Spleen (tissue), 11 donors: ENCODE data around the gene PHLDB1. TPM values are rescaled to one million over a fixed set of nuclear protein-coding genes. Genes with fewer than 3 reads are reported as not detected.

Experiments used
- DNase-seq: peaks from one replicate; pipeline ENCODE4 v3.0.0-alpha.2; 2020
- H3K27ac ChIP-seq, 8 donors: fragments of 200-600 bp; sonication (generic) in 7 of 8; 1 replicate in 4 of 8; 2 replicates in 4 of 8; pipeline versions ENCODE4 v1.5.0 to v1.8.0; 2016 to 2021; ENCODE audit warnings: inconsistent platforms in 4 of 8, mild to moderate bottlenecking in 4 of 8, moderate library complexity in 1 of 8
- H3K27me3 ChIP-seq, 7 donors: fragments of 200-600 bp; sonication (generic) in 6 of 7; replicated peaks in 1 of 7; 1 replicate in 4 of 7; 2 replicates in 3 of 7; pipeline versions ENCODE4 v1.5.0 to v1.8.0; 2016 to 2021; ENCODE audit warnings: inconsistent platforms in 3 of 7, mild to moderate bottlenecking in 1 of 7
- H3K36me3 ChIP-seq, 6 donors: fragments of 200-600 bp; sonication (generic) in 5 of 6; 1 replicate in 4 of 6; 2 replicates in 2 of 6; pipeline versions ENCODE4 v1.5.0 to v1.8.0; 2016 to 2021; ENCODE audit warnings: inconsistent platforms in 2 of 6
- H3K4me1 ChIP-seq, 6 donors: fragments of 200-600 bp; sonication (generic) in 5 of 6; 1 replicate in 3 of 6; 2 replicates in 3 of 6; pipeline versions ENCODE4 v1.5.0 to v1.8.0; 2016 to 2021; ENCODE audit warnings: inconsistent platforms in 3 of 6
- H3K4me3 ChIP-seq, 8 donors: fragments of 200-600 bp; sonication (generic) in 7 of 8; 1 replicate in 4 of 8; 2 replicates in 4 of 8; pipeline versions ENCODE4 v1.5.0 to v1.8.0; 2016 to 2021; ENCODE audit warnings: inconsistent platforms in 4 of 8, mild to moderate bottlenecking in 4 of 8, moderate library complexity in 2 of 8
- H3K9me3 ChIP-seq, 8 donors: fragments of 200-600 bp; sonication (generic) in 7 of 8; 1 replicate in 4 of 8; 2 replicates in 4 of 8; pipeline versions ENCODE4 v1.5.0 to v1.8.0; 2016 to 2021; ENCODE audit warnings: inconsistent platforms in 4 of 8
- CTCF ChIP-seq, 11 experiments: fragments of 200-600 bp in 7 of 11; fragments of 450-650 bp in 4 of 11; sonication (generic) in 4 of 11; IDR thresholded peaks in 8 of 11; conservative IDR thresholded peaks in 3 of 11; 1 replicate in 7 of 11; 2 replicates in 4 of 11; pipeline versions ENCODE4 v1.4.0 to v1.8.0; 2016 to 2021; ENCODE audit warnings: antibody characterized with exemption in 11 of 11, inconsistent platforms in 4 of 11, mild to moderate bottlenecking in 1 of 11
- POLR2A ChIP-seq, 3 donors: fragments of 450-650 bp; IDR thresholded peaks; one replicate each; pipeline ENCODE4 v1.5.1; 2017; ENCODE audit warnings: antibody characterized with exemption in 3 of 3, mild to moderate bottlenecking in 1 of 3
- POLR2AphosphoS5 ChIP-seq, 3 donors: sonication (generic); formaldehyde crosslinking; IDR thresholded peaks; one replicate each; pipeline ENCODE4 v1.5.1; 2017; ENCODE audit warnings: antibody characterized with exemption in 3 of 3
- WGBS, 5 donors: extraction: QIAGEN DNeasy Blood & Tissue Kit in 3 of 5; methylation state at CpG; one replicate each; pipeline versions ENCODE4 v1.1.5 to v1.1.7; 2013 to 2018; 5-methylcytosine and 5-hydroxymethylcytosine counted together
- intact Hi-C: fragments of 100-400 bp; cut with DNase I; formaldehyde crosslinking; loops from one replicate; pipeline ENCODE4 v1.15.0; 2023; ENCODE audit warnings: low total_unique reads
- polyA plus RNA-seq, 3 donors: library from polyadenylated mRNA; stranded (reverse); fragments of 200-250 nt; gene quantifications; one replicate each; pipeline ENCODE4 v1.2.1, GENCODE V29; 2013
- total RNA-seq, 7 donors: library from RNA; depleted of rRNA in 3 of 7; stranded (reverse); fragments of >200 nt in 3 of 7; fragmentation: NEBNext Ultra II Directional in 4 of 7; extraction: Animal tissue kit (Norgen Biotek cat#: 25700) in 4 of 7; gene quantifications; one replicate each; pipeline versions ENCODE4 v1.1.0 to v1.2.1, GENCODE V29; 2016 to 2021
- donor health status: healthy with polysubstance abuse.
- donor health status: DM: no; HTN: no; CAD: no; lungs with moderate emphysema.
- donor health status: DM: no; HTN: no; CAD: no.
- donor health status: Bipolar disorder and iron deficiency.
- donor health status: healthy.
- donor health status: DM: no; HTN: no; CAD: no.
- donor health status: DM: yes; HTN: yes; CAD: no.

Gene PHLDB1
- total and polyA plus RNA-seq, 10 donors = 13.0 to 162 (median 69.9) TPM

GRCh38 chr11:118618991-118619375 is 11.6 kb downstream of the PHLDB1 start:
- H3K4me1 ChIP-seq = peaks cover 23 to 77% (median 56%) of the 10 kb centered on the region in 6 donors
- intact Hi-C loops = no loop called here
- H3K27me3 ChIP-seq = peaks cover 0 to 35% (median 8%) of the 10 kb centered on the region in 7 donors
- H3K9me3 ChIP-seq = no peaks in the 10 kb centered on the region
- peaks cover 0 to 34% (median 7%) of the 10 kb centered on the region in 6 donors for H3K36me3 ChIP-seq
- peak overlapping the region; percentile 6 to 82 (median 76) for H3K27ac ChIP-seq
- peak; percentile 43 for DNase-seq
- H3K4me3 ChIP-seq = no peak overlapping the region
- TF ChIP-seq POLR2AphosphoS5 (IDR thresholded peaks at IDR 0.05) = peak in 1 of 3 donors; percentile 25
- no peak for TF ChIP-seq CTCF (IDR thresholded peaks at IDR 0.05 in 8 of 11, conservative IDR thresholded peaks at IDR 0.05 in 3 of 11)
- WGBS, 5 donors = 48 to 71% (median 57%) methylated on average over 4 of the region's 4 CpGs

DNA sequence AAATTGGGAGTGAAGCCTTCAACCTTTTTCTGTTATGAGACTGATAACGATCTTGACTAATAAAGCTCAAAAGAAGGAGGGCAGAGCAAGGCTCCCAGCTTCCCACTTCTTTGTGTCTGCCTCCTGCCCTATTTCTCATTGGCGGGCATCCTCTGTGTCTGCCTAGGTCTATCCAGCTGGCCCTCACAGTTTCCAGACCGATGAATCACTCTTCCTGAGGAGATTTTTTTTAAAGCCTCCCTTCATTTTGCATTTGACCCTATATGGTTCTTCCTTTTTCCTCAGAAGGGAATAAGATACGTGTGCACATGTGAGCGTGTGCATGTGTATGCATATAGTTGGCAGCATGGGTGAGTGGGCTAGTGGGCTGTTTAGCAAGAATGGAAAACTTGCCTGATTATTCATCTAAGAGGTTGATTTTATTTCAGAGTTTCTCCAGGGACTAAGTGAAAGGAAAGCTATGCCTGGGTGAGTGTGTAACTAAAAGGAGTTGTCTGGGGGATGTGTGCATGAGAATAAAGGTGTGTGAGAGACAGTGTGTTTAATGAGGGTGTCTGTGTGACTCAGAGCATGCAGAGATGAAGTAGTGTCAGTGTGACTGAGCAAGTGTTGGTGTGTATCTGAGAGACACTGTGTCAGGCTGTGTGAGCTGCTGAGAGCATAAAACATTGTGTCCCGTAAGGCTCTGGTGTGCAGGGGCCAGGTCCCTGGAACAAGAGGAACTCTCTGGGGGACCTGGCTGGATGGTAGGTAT is 12.2 kb downstream of the PHLDB1 start:
- intact Hi-C loops = no loop called here
- Histone ChIP-seq H3K27me3 (peaks cover 0 to 29% (median 8%) of the 10 kb centered on the region in 7 donors), H3K27ac (peak overlapping the region; percentile 37 to 82 (median 76)), H3K9me3 (no peaks in the 10 kb centered on the region), H3K4me1 (peaks cover 23 to 76% (median 56%) of the 10 kb centered on the region in 6 donors), H3K4me3 (no peak overlapping the region), H3K36me3 (peaks cover 0 to 29% (median 7%) of the 10 kb centered on the region in 6 donors)
- TF ChIP-seq CTCF (IDR thresholded peaks at IDR 0.05 in 8 of 11, conservative IDR thresholded peaks at IDR 0.05 in 3 of 11) (no peak), POLR2AphosphoS5 (IDR thresholded peaks at IDR 0.05) (peak in 1 of 3 donors; percentile 42)
- peak; percentile 37 for DNase-seq
- WGBS, 5 donors = 37 to 56% (median 52%) methylated on average over 6 of the region's 6 CpGs

- intact Hi-C loops = no loop called here
- TF ChIP-seq CTCF (IDR thresholded peaks at IDR 0.05 in 8 of 11, conservative IDR thresholded peaks at IDR 0.05 in 3 of 11) (no peak), POLR2AphosphoS5 (IDR thresholded peaks at IDR 0.05) (no peak), POLR2A (IDR thresholded peaks at IDR 0.05) (no peak)
- H3K9me3 ChIP-seq = no peaks in the 10 kb centered on the region
- peaks cover 0 to 27% (median 8%) of the 10 kb centered on the region in 7 donors for H3K27me3 ChIP-seq
- H3K4me3 ChIP-seq = peak overlapping the region in 6 of 8 donors; percentile 30 to 65 (median 36)
- 42 to 64% (median 52%) methylated on average over 7 of the region's 7 CpGs for WGBS, 5 donors
- H3K27ac ChIP-seq = peak overlapping the region; percentile 4 to 82 (median 72)
- peak; percentile 69 for DNase-seq
- H3K4me1 ChIP-seq = peaks cover 23 to 76% (median 56%) of the 10 kb centered on the region in 6 donors
- peaks cover 0 to 29% (median 9%) of the 10 kb centered on the region in 6 donors for H3K36me3 ChIP-seq
These were observed 13.2 kb downstream of the PHLDB1 start for GRCh38 chr11:118620529-118621070.
